GM12801 (cell line): ENCODE results near the gene EMP3.

ENCODE experiments used
- CTCF ChIP-seq: IDR thresholded peaks from one replicate; pipeline ENCODE4 v1.5.1; 2011; ENCODE audit warnings: control low read depth; ENCODE audit not compliant: insufficient read length; ENCODE audit errors: extremely low read depth

EMP3 gene

GRCh38 chr19:48342841-48343540, 17.6 kb downstream of the EMP3 start:
- TF ChIP-seq CTCF = no peak

- TF ChIP-seq CTCF = no peak
Observed at GRCh38 chr19:48344892-48345291, 19.5 kb downstream of the EMP3 start.

DNA sequence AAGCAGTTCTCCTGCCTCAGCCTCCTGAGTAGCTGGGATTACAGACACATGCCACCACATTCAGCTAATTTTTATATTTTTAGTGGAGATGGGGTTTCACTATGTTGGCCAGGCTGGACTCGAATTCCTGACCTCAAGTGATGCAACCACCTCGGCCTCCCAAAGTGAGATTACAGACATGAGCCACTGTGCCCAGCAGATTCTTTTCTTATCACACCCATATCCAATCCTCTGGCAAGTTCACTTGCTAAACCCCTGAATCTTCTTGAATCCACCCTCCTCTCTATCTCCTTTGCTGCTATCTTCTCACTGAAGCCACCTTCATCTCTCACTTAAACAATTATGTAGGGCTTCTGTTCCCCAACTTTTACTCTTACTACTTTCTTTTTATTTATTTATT, 20.8 kb downstream of the EMP3 start:
- TF ChIP-seq CTCF = no peak

- no peak for TF ChIP-seq CTCF
Observed at GRCh38 chr19:48348045-48348444, 22.7 kb downstream of the EMP3 start.

GRCh38 chr19:48348737-48349136, 23.4 kb downstream of the EMP3 start:
- TF ChIP-seq CTCF = no peak

- TF ChIP-seq CTCF = no peak
Observed at GRCh38 chr19:48350856-48351255, 25.5 kb downstream of the EMP3 start.

DNA sequence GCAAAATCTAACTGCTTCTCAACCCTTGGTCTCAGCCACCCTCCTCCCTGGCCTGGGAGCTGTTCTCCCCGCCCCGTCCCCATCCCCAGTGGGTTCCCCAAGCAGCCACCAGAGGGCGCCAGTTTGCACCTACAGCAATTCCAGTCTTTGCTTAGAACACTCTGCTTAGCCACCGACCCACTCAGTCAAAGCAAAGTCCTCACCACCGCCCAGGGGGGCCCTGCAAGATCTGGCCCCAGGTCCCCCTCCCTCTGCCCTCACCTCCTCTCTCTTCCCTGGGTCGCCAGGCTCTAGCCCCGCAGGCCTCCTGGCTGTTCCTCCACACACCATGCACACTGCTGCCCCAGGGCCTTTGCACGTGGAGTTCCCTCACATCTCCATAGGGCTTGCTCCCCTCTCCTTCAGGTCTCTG, 26.0 kb downstream of the EMP3 start:
- no peak for TF ChIP-seq CTCF

DNA sequence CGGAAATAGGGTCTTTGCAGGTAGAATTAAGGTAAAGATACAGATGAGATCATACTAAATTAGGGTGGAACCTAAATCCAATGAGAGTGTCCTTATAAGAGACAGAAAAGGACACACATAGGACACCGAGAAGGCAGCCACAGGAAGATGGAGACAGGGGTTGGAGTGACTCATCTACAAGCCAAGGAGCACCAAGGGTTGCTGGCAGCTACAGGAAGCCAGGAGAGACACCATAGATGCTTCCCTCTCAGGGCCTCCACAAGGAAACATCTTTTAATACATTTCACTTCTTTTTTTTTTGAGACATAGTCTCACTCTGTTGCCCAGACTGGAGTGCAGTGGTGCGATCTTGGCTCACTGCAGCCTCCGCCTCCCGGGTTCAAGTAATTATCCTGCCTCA, 28.3 kb downstream of the EMP3 start:
- no peak for TF ChIP-seq CTCF
